Measurements from ENCODE around the gene SPOCK3. TPM values are rescaled to one million over a fixed set of nuclear protein-coding genes. Genes with fewer than 3 reads are reported as not detected.

SPOCK3 gene
- total and polyA plus RNA-seq, 2 donors (not counting 3 experiments of a cell fraction or from before 2014, with no cell fraction given): 0.10 TPM; not detected in 1

DNA sequence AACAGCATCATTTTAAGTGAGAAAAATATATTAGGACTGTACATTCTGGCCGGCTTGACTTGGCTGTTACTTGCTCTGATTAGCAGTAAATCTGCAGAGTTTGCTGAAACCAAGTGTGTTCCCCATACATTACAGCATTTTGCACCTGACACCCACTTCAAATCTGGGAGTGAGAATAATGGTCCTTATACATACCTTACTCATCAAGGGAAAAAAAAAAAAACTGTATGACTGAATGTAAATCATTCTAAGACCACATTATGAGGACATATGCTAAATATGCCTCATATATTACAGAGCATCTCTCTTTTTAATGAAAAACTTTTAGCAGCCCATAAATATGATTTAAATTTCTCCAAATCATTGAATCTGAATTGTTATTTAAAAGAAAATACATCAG, 406.7 kb downstream of the SPOCK3 start:
- Histone ChIP-seq H3K9me3 (replicated peaks; ENCODE audit: control insufficient read depth, insufficient read depth, low read length) (no peaks in the 10 kb centered on the region), H3K27ac (ENCODE audit: insufficient read depth, low read depth, low read length) (no peak overlapping the region), H4K20me1 (replicated peaks; ENCODE audit: control insufficient read depth, extremely low read depth, insufficient read depth, low read length) (no peaks in the 10 kb centered on the region), H3K4me3 (replicated peaks in 1 of 3; ENCODE audit: insufficient read depth in 1 of 3, low read depth in 1 of 3, low read length in 3 of 3) (no peak overlapping the region), H2AFZ (ENCODE audit: low read depth, low read length) (no peak overlapping the region), H3K79me2 (ENCODE audit: control insufficient read depth, insufficient read depth, low read length) (no peaks in the 10 kb centered on the region), H3K27me3 (ENCODE audit: control insufficient read depth in 2 of 2, insufficient read depth in 2 of 2, low read length in 2 of 2) (no peaks in the 10 kb centered on the region), H3K9me1 (replicated peaks; ENCODE audit: control insufficient read depth, extremely low read depth, insufficient read depth, low read length) (no peaks in the 10 kb centered on the region), H3K36me3 (ENCODE audit: control insufficient read depth in 2 of 2, extremely low read depth in 1 of 2, insufficient read depth in 2 of 2, low read length in 2 of 2) (no peaks in the 10 kb centered on the region), H3K4me2 (ENCODE audit: insufficient read depth, low read length) (no peak overlapping the region), H3K4me1 (ENCODE audit: control insufficient read depth, extremely low read depth, insufficient read depth, low read length) (no peaks in the 10 kb centered on the region), H3K9ac (replicated peaks; ENCODE audit: extremely low read depth, insufficient read depth, low read length) (no peak overlapping the region)
- DNase-seq (ENCODE audit: low read depth, low spot score) (no peak), FAIRE-seq (no peak)
- intact Hi-C loops (cut with micrococcal nuclease): no loop called here
- no TSS peak for BruUV-seq (replicated peaks)
- dilution Hi-C loops (cut with MboI; ENCODE audit: extremely low pct_ligation_motif_present, low sequenced_read_pairs): no loop called here
- TF ChIP-seq MAX (IDR thresholded peaks at IDR 0.05; ENCODE audit: insufficient read depth, insufficient read length) (no peak), GATA2 (IDR thresholded peaks at IDR 0.05; ENCODE audit: insufficient read depth, insufficient read length, low read depth, low read length) (no peak), FOS (IDR thresholded peaks at IDR 0.05; ENCODE audit: borderline replicate concordance, insufficient read depth, low read length) (no peak), JUN (IDR thresholded peaks at IDR 0.05; ENCODE audit: borderline replicate concordance, insufficient read depth, insufficient read length, low read depth) (no peak), POLR2A (IDR thresholded peaks at IDR 0.05; ENCODE audit: low read depth, low read length) (no peak), MYC (IDR thresholded peaks at IDR 0.05; ENCODE audit: low read depth, low read length) (no peak), POLR2AphosphoS5 (IDR thresholded peaks at IDR 0.05; ENCODE audit: insufficient read depth, low read depth, low read length) (no peak), EZH2 (IDR thresholded peaks at IDR 0.05; ENCODE audit: borderline replicate concordance, low read depth, low read length, severe bottlenecking) (no peak)
- TF ChIP-seq, protein P1, sequence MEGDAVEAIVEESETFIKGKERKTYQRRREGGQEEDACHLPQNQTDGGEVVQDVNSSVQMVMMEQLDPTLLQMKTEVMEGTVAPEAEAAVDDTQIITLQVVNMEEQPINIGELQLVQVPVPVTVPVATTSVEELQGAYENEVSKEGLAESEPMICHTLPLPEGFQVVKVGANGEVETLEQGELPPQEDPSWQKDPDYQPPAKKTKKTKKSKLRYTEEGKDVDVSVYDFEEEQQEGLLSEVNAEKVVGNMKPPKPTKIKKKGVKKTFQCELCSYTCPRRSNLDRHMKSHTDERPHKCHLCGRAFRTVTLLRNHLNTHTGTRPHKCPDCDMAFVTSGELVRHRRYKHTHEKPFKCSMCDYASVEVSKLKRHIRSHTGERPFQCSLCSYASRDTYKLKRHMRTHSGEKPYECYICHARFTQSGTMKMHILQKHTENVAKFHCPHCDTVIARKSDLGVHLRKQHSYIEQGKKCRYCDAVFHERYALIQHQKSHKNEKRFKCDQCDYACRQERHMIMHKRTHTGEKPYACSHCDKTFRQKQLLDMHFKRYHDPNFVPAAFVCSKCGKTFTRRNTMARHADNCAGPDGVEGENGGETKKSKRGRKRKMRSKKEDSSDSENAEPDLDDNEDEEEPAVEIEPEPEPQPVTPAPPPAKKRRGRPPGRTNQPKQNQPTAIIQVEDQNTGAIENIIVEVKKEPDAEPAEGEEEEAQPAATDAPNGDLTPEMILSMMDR (IDR thresholded peaks at IDR 0.05; ENCODE audit: extremely low read depth in 1 of 2, insufficient read depth in 1 of 2, low read depth in 1 of 2, low read length in 2 of 2): no peak
- POLR2A ChIA-PET: no interaction called here
- CTCF ChIA-PET: no interaction called here
